ENCODE measurements around the gene DDX31.

DDX31 gene

DNA sequence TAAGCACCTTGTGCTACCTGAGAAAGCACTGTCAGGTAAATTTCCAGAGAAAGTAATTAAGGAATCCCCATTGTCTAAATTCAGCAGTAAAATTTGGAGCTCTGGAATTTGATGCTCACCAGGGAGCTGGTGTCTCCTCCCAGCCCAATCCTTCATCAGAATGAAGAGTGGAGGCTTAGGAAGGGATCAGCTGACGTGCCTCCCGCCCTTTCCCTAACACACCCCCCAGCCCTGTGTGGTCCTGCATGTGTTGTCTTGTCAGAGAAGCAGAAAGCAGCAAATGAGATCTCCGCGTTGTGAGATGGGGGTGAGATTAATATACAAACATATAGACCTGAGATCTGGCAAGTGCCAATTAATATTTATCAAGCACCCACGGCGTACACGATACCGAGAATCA, 114.3 kb downstream of the DDX31 start:
- DNase-seq (ENCODE audit: insufficient read length, low spot score): no peak
- no peak for FAIRE-seq
- TF ChIP-seq POLR2A (IDR thresholded peaks at IDR 0.05; ENCODE audit: low read depth, low read length): no peak

DNA sequence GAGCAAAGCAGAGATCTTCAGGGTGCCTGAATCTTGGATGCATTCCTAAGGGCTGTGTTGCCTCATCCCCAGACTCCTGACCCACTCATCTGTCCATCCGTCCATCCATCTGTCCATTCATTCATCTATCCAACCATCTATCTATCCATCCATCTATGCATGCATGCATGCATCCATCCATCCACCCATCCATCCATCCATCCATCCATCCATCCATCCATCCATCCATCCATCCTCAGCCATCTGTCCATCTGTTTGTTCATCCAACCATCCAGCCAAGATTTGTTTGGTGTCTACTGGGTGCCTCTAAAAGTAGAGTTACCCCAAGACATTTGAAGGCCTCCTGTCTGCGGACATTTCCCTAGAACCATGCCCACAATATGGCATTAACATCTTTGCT, 115.0 kb downstream of the DDX31 start:
- DNase-seq (ENCODE audit: insufficient read length, low spot score) (no peak), FAIRE-seq (no peak)
- TF ChIP-seq POLR2A (IDR thresholded peaks at IDR 0.05; ENCODE audit: low read depth, low read length): no peak

- no peak for DNase-seq (ENCODE audit: insufficient read length, low spot score)
- TF ChIP-seq POLR2A (IDR thresholded peaks at IDR 0.05; ENCODE audit: low read depth, low read length): no peak
- no peak for FAIRE-seq
Measured at GRCh38 chr9:132552041-132552440, 117.7 kb downstream of the DDX31 start.

GRCh38 chr9:132551556-132551955, 118.2 kb downstream of the DDX31 start:
- no peak for TF ChIP-seq POLR2A (IDR thresholded peaks at IDR 0.05; ENCODE audit: low read depth, low read length)
- no peak for FAIRE-seq
- no peak for DNase-seq (ENCODE audit: insufficient read length, low spot score)

DNA sequence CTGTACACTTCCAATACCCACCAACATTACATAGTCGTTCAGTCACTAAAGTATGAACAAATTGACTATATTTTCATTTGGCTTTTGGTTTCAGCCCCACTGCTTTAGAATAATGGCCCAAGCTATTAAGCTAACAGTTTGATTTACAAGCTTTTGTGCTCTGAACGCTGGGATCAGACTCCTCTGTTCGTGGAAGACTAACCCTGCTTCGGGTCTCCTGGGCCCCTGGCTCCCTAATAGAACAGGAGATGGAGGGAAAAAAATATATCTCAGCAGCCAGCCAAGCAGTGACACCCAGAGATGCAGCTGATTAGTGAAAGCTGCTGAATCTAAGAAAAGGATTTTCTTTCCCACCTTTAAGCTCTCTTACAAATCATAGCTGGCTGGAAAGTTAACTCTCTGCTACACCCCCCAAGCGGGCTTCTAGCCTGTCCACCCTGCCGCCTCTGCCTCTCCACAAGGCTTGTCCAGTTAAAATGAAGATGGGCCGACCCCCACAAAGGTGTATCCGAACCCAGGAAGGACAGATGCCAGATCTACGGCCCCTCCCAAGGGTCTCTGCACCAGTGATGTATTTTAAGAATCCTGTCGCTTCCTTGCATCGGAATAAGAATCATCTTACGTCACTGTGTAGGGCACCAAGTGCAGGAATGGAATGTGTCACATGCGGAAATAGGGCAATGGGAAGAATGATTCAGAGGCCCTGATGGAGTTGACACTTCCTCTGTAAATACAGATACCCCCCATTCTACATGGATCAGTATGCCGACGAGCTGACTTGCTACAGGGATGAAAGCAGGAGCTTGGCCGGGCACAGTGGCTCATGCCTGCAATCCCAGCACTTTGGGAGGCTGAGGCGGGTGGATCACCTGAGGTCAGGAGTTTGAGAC, 120.8 kb downstream of the DDX31 start:
- TF ChIP-seq POLR2A (IDR thresholded peaks at IDR 0.05; ENCODE audit: low read depth, low read length): no peak
- DNase-seq (ENCODE audit: insufficient read length, low spot score): no peak
- FAIRE-seq: no peak

GRCh38 chr9:132547976-132548730, 121.6 kb downstream of the DDX31 start:
- FAIRE-seq (no peak), DNase-seq (ENCODE audit: insufficient read length, low spot score) (no peak)
- no peak for TF ChIP-seq POLR2A (IDR thresholded peaks at IDR 0.05; ENCODE audit: low read depth, low read length)

GRCh38 chr9:132547436-132547835, 122.3 kb downstream of the DDX31 start:
- no peak for DNase-seq (ENCODE audit: insufficient read length, low spot score)
- no peak for FAIRE-seq
- no peak for TF ChIP-seq POLR2A (IDR thresholded peaks at IDR 0.05; ENCODE audit: low read depth, low read length)

DNA sequence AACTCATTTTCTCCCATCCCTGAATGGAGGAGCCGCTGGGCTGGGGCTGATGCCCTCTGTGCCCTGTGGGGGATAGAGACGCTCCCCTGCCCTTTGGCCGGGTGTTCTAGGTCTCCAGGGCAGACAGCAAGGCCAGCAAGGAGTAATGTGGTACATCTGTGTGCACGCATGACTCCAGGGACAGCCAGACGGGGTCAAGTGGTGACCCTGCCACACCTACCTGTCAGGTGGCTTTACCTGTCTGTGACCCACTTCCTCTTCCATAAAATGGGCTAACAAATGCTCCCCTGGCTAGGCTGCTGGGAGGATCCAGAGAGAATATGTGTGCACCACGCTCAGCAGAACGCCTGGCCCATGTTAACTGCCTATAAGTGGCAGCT, 122.7 kb downstream of the DDX31 start:
- FAIRE-seq: no peak
- no peak for DNase-seq (ENCODE audit: insufficient read length, low spot score)
- no peak for TF ChIP-seq POLR2A (IDR thresholded peaks at IDR 0.05; ENCODE audit: low read depth, low read length)

- no peak for FAIRE-seq
- TF ChIP-seq POLR2A (IDR thresholded peaks at IDR 0.05; ENCODE audit: low read depth, low read length): no peak
- no peak for DNase-seq (ENCODE audit: insufficient read length, low spot score)
Measured at GRCh38 chr9:132546148-132547051, 123.4 kb downstream of the DDX31 start.

GRCh38 chr9:132545578-132545977, 124.2 kb downstream of the DDX31 start:
- FAIRE-seq (no peak), DNase-seq (ENCODE audit: insufficient read length, low spot score) (no peak)
- no peak for TF ChIP-seq POLR2A (IDR thresholded peaks at IDR 0.05; ENCODE audit: low read depth, low read length)

DNA sequence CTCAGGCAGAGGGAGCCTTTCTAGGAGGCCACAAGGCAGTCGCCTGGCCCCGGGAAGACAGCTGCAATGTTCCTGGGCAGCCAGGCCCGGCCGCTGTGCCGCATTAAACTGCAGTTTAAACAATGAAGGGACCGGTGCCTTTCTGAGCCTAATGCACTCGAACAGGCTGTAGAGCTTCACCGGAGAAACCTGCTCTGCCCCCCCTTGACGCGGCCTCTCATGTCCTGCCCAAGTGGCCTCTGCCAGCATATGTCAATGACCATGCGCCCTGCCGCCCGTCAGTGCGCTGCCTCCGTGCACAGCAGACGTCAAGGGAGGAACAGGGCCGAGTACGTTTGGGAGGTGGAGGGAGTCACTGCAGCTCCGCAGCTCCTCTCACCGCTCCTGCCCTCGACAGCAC, 125.8 kb downstream of the DDX31 start:
- DNase-seq (ENCODE audit: insufficient read length, low spot score) (no peak), FAIRE-seq (no peak)
- no peak for TF ChIP-seq POLR2A (IDR thresholded peaks at IDR 0.05; ENCODE audit: low read depth, low read length)

DNA sequence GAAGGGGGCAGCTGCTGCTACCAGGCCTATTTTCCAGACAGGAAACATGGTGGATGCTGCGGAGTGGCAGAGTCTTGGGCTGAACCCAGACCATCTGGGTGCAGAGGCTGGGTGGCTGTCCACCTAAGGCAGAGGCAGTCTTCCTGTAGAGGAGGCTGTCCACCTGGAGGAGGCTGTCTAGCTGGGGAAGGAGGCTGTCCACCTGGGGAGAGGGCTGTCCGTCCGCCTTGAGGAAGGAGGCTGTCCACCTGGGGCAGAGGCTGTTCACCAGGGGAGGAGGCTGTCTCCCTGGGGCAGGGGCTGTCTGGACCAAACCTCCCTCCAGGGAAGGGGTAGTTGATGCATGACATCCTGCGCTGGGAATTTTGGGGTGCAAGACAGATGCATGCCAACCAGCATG, 126.5 kb downstream of the DDX31 start:
- FAIRE-seq: no peak
- TF ChIP-seq POLR2A (IDR thresholded peaks at IDR 0.05; ENCODE audit: low read depth, low read length): no peak
- DNase-seq (ENCODE audit: insufficient read length, low spot score): no peak
